Spinal cord (tissue), 10 donors: ENCODE results near the gene HIF1A. TPM values are rescaled to one million over a fixed set of nuclear protein-coding genes. Genes with fewer than 3 reads are reported as not detected.
A peak's percentile ranks its signal among the peaks of the same experiment; 100 is the strongest.

ENCODE experiments used
- DNase-seq, 6 donors: peaks; one replicate each; pipeline versions ENCODE4 v3.0.0 to v3.0.0-alpha.2; 2013 to 2015; ENCODE audit warnings: low spot score in 6 of 6, low read depth in 4 of 6
- H3K27ac ChIP-seq: one replicate; pipeline ENCODE4 v1.5.1; 2013; ENCODE audit warnings: low read depth, low read length, control low read depth
- H3K27me3 ChIP-seq: one replicate; pipeline ENCODE4 v1.6.1; 2013; ENCODE audit warnings: low read length; ENCODE audit not compliant: control insufficient read depth, insufficient read depth
- H3K36me3 ChIP-seq: one replicate; pipeline ENCODE4 v1.6.1; 2013; ENCODE audit warnings: low read length; ENCODE audit not compliant: control insufficient read depth, insufficient read depth
- H3K4me1 ChIP-seq: one replicate; pipeline ENCODE4 v1.6.1; 2013; ENCODE audit warnings: low read length; ENCODE audit not compliant: control insufficient read depth, insufficient read depth
- H3K4me3 ChIP-seq: one replicate; pipeline ENCODE4 v1.5.1; 2013; ENCODE audit warnings: low read depth, low read length, control low read depth
- H3K9me3 ChIP-seq: one replicate; pipeline ENCODE4 v1.6.1; 2013; ENCODE audit warnings: low read length; ENCODE audit not compliant: control insufficient read depth, insufficient read depth
- WGBS: methylation state at CpG from one replicate; pipeline ENCODE4 v1.1.5; 2013; ENCODE audit warnings: missing lambda C conversion rate; ENCODE audit not compliant: insufficient coverage; 5-methylcytosine and 5-hydroxymethylcytosine counted together
- polyA plus RNA-seq, 2 donors: library from polyadenylated mRNA; unstranded; fragments of 120-200 nt; gene quantifications; one replicate each; pipeline ENCODE4 v1.2.1, GENCODE V29; 2013; ENCODE audit not compliant: insufficient read length in 2 of 2
- total RNA-seq, 2 donors: library from RNA; depleted of rRNA in 1 of 2; stranded (reverse); fragments of 120-200 nt in 1 of 2; fragments of >200 nt in 1 of 2; gene quantifications; one replicate each; pipeline versions ENCODE4 v1.2.3 to v1.2.4, GENCODE V29; 2013 to 2014
- donor health status: healthy.

The HIF1A gene
- total and polyA plus RNA-seq, 4 donors = 92.8 to 167 (median 96.7) TPM

DNA sequence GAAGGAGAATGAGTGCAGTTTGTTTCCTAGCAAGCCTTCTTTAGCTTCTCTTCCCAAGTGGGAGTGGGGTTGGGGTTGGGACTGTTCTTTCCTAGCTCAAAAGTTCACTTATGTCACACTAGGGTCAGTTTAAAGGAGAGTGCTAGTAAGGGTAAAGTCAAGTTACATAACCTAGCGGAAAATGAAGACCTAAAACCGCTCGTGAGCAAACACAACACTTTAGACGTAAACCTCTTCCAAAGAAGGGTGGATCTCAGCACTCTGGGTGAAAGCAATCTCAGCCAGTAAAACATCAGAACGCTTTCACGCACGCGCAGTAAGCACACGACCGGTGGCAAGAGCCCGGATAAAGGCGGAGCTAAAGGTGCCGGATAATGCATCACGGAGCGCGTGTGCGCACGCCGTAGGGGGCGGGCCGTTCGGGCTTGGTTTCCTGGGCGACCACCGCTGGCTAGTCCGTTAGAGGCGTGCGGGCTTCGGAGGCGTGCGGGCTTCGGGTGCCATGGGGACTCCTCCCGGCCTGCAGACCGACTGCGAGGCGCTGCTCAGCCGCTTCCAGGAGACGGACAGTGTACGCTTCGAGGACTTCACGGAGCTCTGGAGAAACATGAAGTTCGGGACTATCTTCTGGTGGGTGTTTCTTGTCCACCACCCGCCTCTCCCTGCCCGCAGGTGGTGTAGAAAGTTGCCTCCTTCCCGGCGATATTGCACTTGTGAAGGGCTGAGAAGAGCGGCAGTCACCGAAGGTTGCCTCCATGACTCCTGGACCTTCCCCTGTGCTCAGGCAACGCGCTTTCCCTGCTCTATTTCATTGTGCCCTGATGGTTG lies 66.9 kb downstream of the HIF1A start, which contains the start of gene SNAPC1:
TSS of gene SNAPC1 (plus strand) at position 462 of the 828 bp plus-strand sequence. CDS start at position 503, 41 bp downstream.
- Histone ChIP-seq H3K27ac (peak within 1 kb of the TSS; percentile 94), H3K4me3 (peak within 1 kb of the TSS; percentile 95), H3K9me3 (no peaks in the 10 kb centered on the region), H3K4me1 (peaks cover 14% of the 10 kb centered on the region), H3K36me3 (no peaks in the 10 kb centered on the region), H3K27me3 (no peaks in the 10 kb centered on the region)
- peak; percentile 96 to 99 (median 98) for DNase-seq
- WGBS = 0% methylated on average over 45 of the region's 49 CpGs

DNA sequence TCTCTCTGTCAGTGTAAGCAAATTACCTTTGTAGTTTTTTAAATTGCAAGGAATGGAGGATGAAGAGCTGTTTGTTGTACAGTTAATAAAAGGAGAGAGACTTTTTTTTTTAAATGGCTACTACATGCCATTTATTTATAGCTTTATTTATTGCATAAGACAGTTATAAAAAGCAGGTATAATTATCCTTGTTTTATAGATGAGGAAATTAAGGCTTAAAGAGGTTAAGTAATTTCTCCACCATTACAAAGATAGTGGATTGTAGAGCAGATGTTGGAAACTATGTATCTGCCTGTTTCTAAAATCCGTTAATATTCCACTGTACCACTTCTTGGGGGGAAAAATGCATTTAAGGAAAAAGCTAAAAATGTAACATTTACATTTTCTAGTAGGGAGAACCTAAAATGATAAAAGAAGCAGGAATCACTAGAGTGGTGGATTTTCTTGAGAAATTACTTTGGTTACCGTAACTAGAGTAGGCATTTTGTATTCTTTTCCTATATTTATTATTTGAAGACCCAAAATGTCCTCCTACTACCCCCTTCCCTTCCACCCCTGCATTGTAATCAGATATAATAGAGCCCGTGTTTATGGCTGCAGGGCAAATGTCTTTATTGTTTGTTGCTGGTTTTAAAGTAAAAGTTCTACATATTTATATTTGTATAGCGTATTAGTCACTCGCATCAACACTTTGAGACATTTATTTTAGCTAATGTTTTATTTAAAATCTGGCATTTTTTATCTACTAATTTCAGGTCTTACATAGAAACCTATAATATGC lies 69.2 kb downstream of the HIF1A start:
- H3K9me3 ChIP-seq = no peaks in the 10 kb centered on the region
- H3K27ac ChIP-seq = no peak overlapping the region
- peaks cover 14% of the 10 kb centered on the region for H3K4me1 ChIP-seq
- H3K27me3 ChIP-seq = no peaks in the 10 kb centered on the region
- DNase-seq = no peak
- peaks cover 7% of the 10 kb centered on the region for H3K36me3 ChIP-seq
- H3K4me3 ChIP-seq = no peak overlapping the region
- no CpG with 5 or more reads among the region's 5 CpGs for WGBS

DNA sequence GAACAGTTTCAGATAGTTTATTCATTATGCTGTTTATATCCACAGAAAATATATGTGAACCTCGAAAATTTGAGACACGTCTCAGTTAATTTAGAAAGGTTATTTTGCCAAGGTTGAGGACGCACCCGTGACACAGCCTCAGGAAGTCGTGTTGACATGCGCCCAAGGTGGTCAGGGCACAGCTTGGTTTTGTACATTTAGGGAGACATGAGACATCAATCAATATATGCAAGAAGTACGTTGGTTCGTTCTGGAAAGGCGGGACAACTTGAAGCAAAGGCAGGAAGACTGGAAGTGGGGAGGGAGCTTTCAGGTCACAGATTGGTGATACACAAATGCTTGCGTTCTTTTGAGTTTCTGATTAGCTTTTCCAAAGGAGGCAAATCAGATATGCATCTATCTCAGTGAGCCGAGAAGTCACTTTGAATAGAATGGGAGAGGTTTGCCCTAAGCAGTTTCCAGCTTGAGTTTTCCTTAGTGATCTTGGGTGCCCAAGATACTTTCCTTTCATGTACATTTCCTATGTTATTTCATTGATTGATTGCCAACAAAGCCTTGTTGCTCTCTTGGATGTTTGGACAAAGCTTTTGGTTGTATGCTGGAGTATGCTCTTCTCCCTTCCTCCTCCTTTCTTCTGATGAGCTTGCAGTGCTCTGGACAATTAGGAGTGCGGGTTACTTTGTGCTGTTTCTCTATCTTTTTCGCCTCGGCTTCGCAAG lies 70.1 kb downstream of the HIF1A start:
- Histone ChIP-seq H3K4me1 (peaks cover 14% of the 10 kb centered on the region), H3K27ac (no peak overlapping the region), H3K9me3 (no peaks in the 10 kb centered on the region), H3K4me3 (no peak overlapping the region), H3K36me3 (peaks cover 10% of the 10 kb centered on the region), H3K27me3 (no peaks in the 10 kb centered on the region)
- 55% methylated on average over 10 of the region's 15 CpGs for WGBS
- peak in 2 of 6 donors; percentile 3 to 25 for DNase-seq

DNA sequence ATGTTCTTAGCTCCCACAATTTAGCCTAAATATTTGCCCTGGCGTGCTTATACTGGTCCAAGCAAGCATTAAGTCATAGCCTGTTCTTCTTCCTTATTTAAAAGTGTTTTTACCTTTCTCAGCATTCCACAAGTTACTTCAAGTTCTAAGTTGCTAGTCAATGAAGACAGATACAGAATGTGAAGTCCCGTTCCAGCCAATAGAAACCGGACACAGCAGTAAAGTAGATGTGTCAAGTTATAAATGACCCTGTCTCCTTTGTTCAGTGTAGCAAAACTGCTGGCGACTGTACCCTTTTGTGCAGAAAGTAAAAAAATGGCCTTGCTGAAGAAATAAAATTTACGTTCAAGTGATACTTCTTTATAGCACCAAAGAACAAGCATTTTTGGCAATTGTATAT lies 70.8 kb downstream of the HIF1A start:
- no peak overlapping the region for H3K27ac ChIP-seq
- DNase-seq = peak in 1 of 6 donors; percentile 26
- H3K4me3 ChIP-seq = no peak overlapping the region
- H3K27me3 ChIP-seq = no peaks in the 10 kb centered on the region
- no peaks in the 10 kb centered on the region for H3K9me3 ChIP-seq
- 6% methylated on average over 2 of the region's 5 CpGs for WGBS
- peaks cover 16% of the 10 kb centered on the region for H3K36me3 ChIP-seq
- peaks cover 14% of the 10 kb centered on the region for H3K4me1 ChIP-seq

DNA sequence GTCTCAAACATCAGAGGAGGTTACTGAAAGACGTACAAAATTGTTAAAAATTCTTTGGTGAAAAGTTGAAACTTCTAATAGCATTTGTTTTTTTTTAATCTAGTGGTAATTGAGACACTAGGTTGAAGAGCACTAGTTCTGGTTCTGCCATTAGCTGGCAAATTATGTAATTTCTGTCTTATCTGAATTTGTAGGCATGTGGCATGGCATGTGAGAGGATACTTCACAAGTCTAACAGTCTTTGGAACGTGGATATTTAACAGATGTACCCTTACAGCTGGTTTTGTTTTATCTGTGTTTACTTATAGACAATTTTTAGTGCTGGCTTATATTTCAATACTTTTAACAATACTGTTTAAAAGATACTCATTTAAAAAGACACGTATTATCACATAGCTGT lies 72.9 kb downstream of the HIF1A start:
- H3K4me1 ChIP-seq = peaks cover 6% of the 10 kb centered on the region
- no peak for DNase-seq
- H3K36me3 ChIP-seq = peaks cover 22% of the 10 kb centered on the region
- no peak overlapping the region for H3K4me3 ChIP-seq
- no peaks in the 10 kb centered on the region for H3K9me3 ChIP-seq
- WGBS = no CpG with 5 or more reads among the region's 3 CpGs
- no peaks in the 10 kb centered on the region for H3K27me3 ChIP-seq
- H3K27ac ChIP-seq = no peak overlapping the region

DNA sequence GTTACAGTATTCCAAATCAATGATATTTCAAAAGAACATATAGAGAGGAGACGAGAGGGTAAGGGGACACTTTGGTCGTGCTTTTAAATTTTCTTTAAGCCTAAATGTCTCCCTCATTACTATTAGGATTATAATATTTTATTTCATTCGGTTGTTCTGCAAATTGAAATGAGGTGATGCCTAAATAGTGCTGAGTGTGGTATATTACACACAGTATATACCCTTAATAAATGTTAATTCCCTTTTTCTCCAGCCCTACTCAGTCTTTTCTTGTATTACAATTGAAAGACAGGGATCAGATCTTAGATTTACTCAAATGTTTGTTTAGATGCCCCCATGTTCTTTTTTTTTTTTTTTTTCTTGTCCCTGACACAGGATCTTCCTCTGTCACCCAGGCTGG lies 74.6 kb downstream of the HIF1A start:
- Histone ChIP-seq H3K27me3 (no peaks in the 10 kb centered on the region), H3K4me1 (peaks cover 3% of the 10 kb centered on the region), H3K27ac (no peak overlapping the region), H3K36me3 (peaks cover 27% of the 10 kb centered on the region), H3K4me3 (no peak overlapping the region), H3K9me3 (no peaks in the 10 kb centered on the region)
- no CpG with 5 or more reads among the region's 3 CpGs for WGBS
- DNase-seq = no peak

DNA sequence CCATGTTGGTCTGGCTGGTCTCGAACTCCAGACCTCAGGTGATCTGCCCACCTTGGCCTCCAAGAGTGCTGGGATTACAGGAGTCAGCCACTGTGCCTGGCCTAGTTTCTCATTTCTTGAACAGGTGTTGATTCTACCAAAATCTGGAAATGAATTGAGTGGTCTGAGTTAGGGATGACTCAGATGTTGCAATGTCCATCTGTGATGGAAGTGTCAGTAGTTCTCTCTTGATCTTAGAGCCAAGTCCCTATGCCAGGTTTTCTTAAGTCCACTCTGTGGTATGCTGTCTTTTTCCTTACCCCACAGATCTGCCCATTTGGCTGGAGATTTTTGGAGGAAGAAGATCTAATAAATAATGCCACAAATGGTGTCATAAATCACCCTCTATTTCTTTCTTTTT lies 79.5 kb downstream of the HIF1A start:
- H3K4me1 ChIP-seq = no peaks in the 10 kb centered on the region
- H3K27ac ChIP-seq = no peak overlapping the region
- H3K27me3 ChIP-seq = no peaks in the 10 kb centered on the region
- no peak for DNase-seq
- peaks cover 27% of the 10 kb centered on the region for H3K36me3 ChIP-seq
- WGBS = 90% methylated on average over 1 of the region's 1 CpG
- no peaks in the 10 kb centered on the region for H3K9me3 ChIP-seq
- H3K4me3 ChIP-seq = no peak overlapping the region

DNA sequence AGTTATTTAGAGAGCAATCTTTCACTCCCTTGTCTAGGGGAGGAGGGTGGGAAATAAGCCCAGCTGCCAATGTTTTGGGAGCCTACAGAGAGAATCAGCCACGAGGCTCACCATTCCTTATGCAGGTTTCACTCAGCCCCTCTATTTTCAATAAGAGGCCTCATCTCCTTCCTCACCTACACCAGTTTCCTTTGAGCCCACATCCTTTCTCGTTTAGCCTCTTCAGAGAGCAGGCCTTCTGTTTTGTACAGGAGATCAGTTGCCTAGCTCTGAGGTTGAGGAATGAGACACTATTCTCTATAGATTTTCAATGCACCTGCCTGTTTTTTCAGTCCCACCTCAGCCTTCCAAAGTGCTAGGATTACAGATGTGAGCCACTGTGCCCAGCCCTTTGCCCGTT lies 84.8 kb downstream of the HIF1A start:
- Histone ChIP-seq H3K27me3 (no peaks in the 10 kb centered on the region), H3K9me3 (no peaks in the 10 kb centered on the region), H3K4me1 (no peaks in the 10 kb centered on the region), H3K4me3 (no peak overlapping the region), H3K27ac (no peak overlapping the region), H3K36me3 (peaks cover 21% of the 10 kb centered on the region)
- DNase-seq = no peak
- no CpG with 5 or more reads among the region's 3 CpGs for WGBS

DNA sequence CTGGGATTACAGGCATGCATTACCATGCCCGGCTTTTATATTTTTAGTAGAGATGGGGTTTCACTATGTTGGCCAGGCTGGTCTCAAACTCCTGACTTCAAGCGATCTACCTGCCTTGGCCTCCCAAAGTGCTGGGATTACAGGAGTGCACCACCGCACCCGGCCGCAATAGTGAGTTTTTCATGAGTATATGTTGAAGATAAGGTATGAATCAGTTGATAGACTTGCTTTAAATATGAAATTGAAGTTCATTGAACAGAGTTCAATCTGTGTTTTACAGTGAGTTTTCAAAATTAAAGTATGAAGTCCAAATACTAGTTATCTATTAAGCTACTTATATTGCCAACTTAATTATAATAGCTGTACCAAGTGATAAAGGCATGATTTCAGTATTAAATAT lies 102.0 kb downstream of the HIF1A start:
- H3K27ac ChIP-seq = no peak overlapping the region
- H3K27me3 ChIP-seq = no peaks in the 10 kb centered on the region
- H3K4me3 ChIP-seq = no peak overlapping the region
- H3K36me3 ChIP-seq = peaks cover 10% of the 10 kb centered on the region
- no peak for DNase-seq
- H3K9me3 ChIP-seq = no peaks in the 10 kb centered on the region
- 95% methylated on average over 3 of the region's 5 CpGs for WGBS
- no peaks in the 10 kb centered on the region for H3K4me1 ChIP-seq
